HEK293 (cell line): Measurements from ENCODE around the gene DPF3.

Experiments used
- CTCF ChIA-PET: fragments of 350-600 bp; formaldehyde crosslinking; extraction: SDS; loops from one replicate; lab custom pipeline; 2021; ENCODE audit warnings: antibody characterized with exemption; lab: Yijun Ruan, JAX
- POLR2A ChIA-PET: fragments of 300-600 bp; formaldehyde crosslinking; extraction: SDS; loops from one replicate; lab custom pipeline; 2020; ENCODE audit warnings: antibody characterized with exemption, inconsistent platforms; lab: Yijun Ruan, JAX
- H3K27ac ChIP-seq: fragments of 200-500 bp; sonication (Bioruptor generic); 2 replicates; pipeline ENCODE4 v1.5.1; 2014; ENCODE audit warnings: low read depth, low read length, control low read depth, inconsistent platforms; ENCODE audit errors: extremely low read depth
- H3K36me3 ChIP-seq, 2 experiments: fragments of 200-500 bp in 1 of 2; sonication (Bioruptor generic) in 1 of 2; 1 replicate in 1 of 2; 2 replicates in 1 of 2; pipeline ENCODE4 v1.5.1; 2014 to 2017; ENCODE audit warnings: inconsistent platforms in 2 of 2, low read length in 2 of 2; ENCODE audit not compliant: control insufficient read depth in 2 of 2, insufficient read depth in 1 of 2
- H3K4me1 ChIP-seq: fragments of 200-500 bp; sonication (Bioruptor generic); 2 replicates; pipeline ENCODE4 v1.5.1; 2014; ENCODE audit warnings: mild to moderate bottlenecking, low read length, inconsistent platforms; ENCODE audit not compliant: control insufficient read depth, insufficient read depth
- H3K4me3 ChIP-seq: 2 replicates; pipeline ENCODE4 v1.5.1; 2011; ENCODE audit warnings: low read depth, mild to moderate bottlenecking, control low read depth, low read length, moderate library complexity
- H3K9me3 ChIP-seq: fragments of 200-500 bp; sonication (Bioruptor generic); 2 replicates; pipeline ENCODE4 v1.5.1; 2014; ENCODE audit warnings: low read depth, low read length, inconsistent platforms; ENCODE audit not compliant: control insufficient read depth, insufficient read depth
- EGR2 ChIP-seq: fragments of 450-650 bp; formaldehyde crosslinking; IDR thresholded peaks from 2 replicates; pipeline ENCODE4 v1.5.1; 2016; ENCODE audit warnings: low read depth, missing biosample characterization, missing genetic modification characterization
- ELK4 ChIP-seq: IDR thresholded peaks from 2 replicates; pipeline ENCODE4 v1.6.1; 2011; ENCODE audit warnings: mild to moderate bottlenecking, low read depth, low read length, borderline replicate concordance
- HOXC10 ChIP-seq: sonication (generic); formaldehyde crosslinking; IDR thresholded peaks from 2 replicates; pipeline ENCODE4 v1.8.1; 2023; ENCODE audit warnings: mild to moderate bottlenecking, missing genetic modification reagents
- IKZF3 ChIP-seq: fragments of 450-650 bp; IDR thresholded peaks from 2 replicates; pipeline ENCODE4 v1.5.0; 2018; ENCODE audit warnings: missing biosample characterization, mild to moderate bottlenecking, missing genetic modification characterization, moderate library complexity
- MEIS1 ChIP-seq: sonication (generic); formaldehyde crosslinking; IDR thresholded peaks from 2 replicates; pipeline ENCODE4 v1.8.1; 2022; ENCODE audit warnings: missing genetic modification reagents, mild to moderate bottlenecking, borderline replicate concordance
- PRDM6 ChIP-seq: fragments of 450-650 bp; formaldehyde crosslinking; IDR thresholded peaks from 2 replicates; pipeline ENCODE4 v1.5.1; 2017; ENCODE audit warnings: missing biosample characterization, missing genetic modification characterization
- SCRT2 ChIP-seq: fragments of 450-650 bp; formaldehyde crosslinking; IDR thresholded peaks from 2 replicates; pipeline ENCODE4 v1.5.1; 2016; ENCODE audit warnings: missing biosample characterization, missing genetic modification characterization
- ZBTB48 ChIP-seq: fragments of 450-650 bp; formaldehyde crosslinking; IDR thresholded peaks from 2 replicates; pipeline ENCODE4 v1.5.1; 2016; ENCODE audit warnings: missing biosample characterization, missing genetic modification characterization
- ZBTB6 ChIP-seq: fragments of 450-650 bp; formaldehyde crosslinking; IDR thresholded peaks from 2 replicates; pipeline ENCODE4 v1.5.1; 2017; ENCODE audit warnings: missing biosample characterization, missing genetic modification characterization
- ZFP69B ChIP-seq: fragments of 450-650 bp; formaldehyde crosslinking; IDR thresholded peaks from 2 replicates; pipeline ENCODE4 v1.5.1; 2016; ENCODE audit warnings: missing biosample characterization, missing genetic modification characterization
- ZNF10 ChIP-seq: fragments of 450-650 bp; formaldehyde crosslinking; IDR thresholded peaks from 2 replicates; pipeline ENCODE4 v1.5.1; 2017; ENCODE audit warnings: missing biosample characterization, missing genetic modification characterization
- ZNF2 ChIP-seq: fragments of 450-650 bp; formaldehyde crosslinking; IDR thresholded peaks from 2 replicates; pipeline ENCODE4 v1.5.1; 2016; ENCODE audit warnings: missing biosample characterization, missing genetic modification characterization
- ZNF324 ChIP-seq: fragments of 450-650 bp; formaldehyde crosslinking; IDR thresholded peaks from 2 replicates; pipeline ENCODE4 v1.5.1; 2016; ENCODE audit warnings: missing biosample characterization, missing genetic modification characterization
- ZNF335 ChIP-seq: fragments of 450-650 bp; formaldehyde crosslinking; conservative IDR thresholded peaks from 2 replicates; pipeline ENCODE4 v1.5.1; 2016; ENCODE audit warnings: missing biosample characterization, missing genetic modification characterization
- ZNF366 ChIP-seq: fragments of 450-650 bp; formaldehyde crosslinking; conservative IDR thresholded peaks from 2 replicates; pipeline ENCODE4 v1.5.1; 2016; ENCODE audit warnings: missing biosample characterization, missing genetic modification characterization
- ZNF398 ChIP-seq: fragments of 450-650 bp; formaldehyde crosslinking; IDR thresholded peaks from 2 replicates; pipeline ENCODE4 v1.5.1; 2017; ENCODE audit warnings: missing biosample characterization, missing genetic modification characterization
- ZNF404 ChIP-seq: fragments of 450-650 bp; formaldehyde crosslinking; IDR thresholded peaks from 2 replicates; pipeline ENCODE4 v1.5.1; 2017; ENCODE audit warnings: missing biosample characterization, missing genetic modification characterization
- ZNF449 ChIP-seq: fragments of 450-650 bp; formaldehyde crosslinking; IDR thresholded peaks from 2 replicates; pipeline ENCODE4 v1.5.1; 2017; ENCODE audit warnings: missing biosample characterization, mild to moderate bottlenecking, missing genetic modification characterization, moderate library complexity
- ZNF510 ChIP-seq: fragments of 450-650 bp; formaldehyde crosslinking; IDR thresholded peaks from 2 replicates; pipeline ENCODE4 v1.5.1; 2018; ENCODE audit warnings: mild to moderate bottlenecking, missing genetic modification characterization, missing biosample characterization; ENCODE audit not compliant: insufficient replicate concordance
- ZNF660 ChIP-seq: fragments of 450-650 bp; IDR thresholded peaks from 2 replicates; pipeline ENCODE4 v1.5.1; 2018; ENCODE audit warnings: missing biosample characterization, mild to moderate bottlenecking, missing genetic modification characterization
- ZNF701 ChIP-seq: fragments of 450-650 bp; formaldehyde crosslinking; IDR thresholded peaks from 2 replicates; pipeline ENCODE4 v1.5.1; 2016; ENCODE audit warnings: missing biosample characterization, missing genetic modification characterization
- ZNF791 ChIP-seq: fragments of 450-650 bp; formaldehyde crosslinking; IDR thresholded peaks from 2 replicates; pipeline ENCODE4 v1.5.1; 2016; ENCODE audit warnings: missing biosample characterization, missing genetic modification characterization
- ZNF792 ChIP-seq: fragments of 450-650 bp; formaldehyde crosslinking; IDR thresholded peaks from 2 replicates; pipeline ENCODE4 v1.5.1; 2016; ENCODE audit warnings: missing biosample characterization, missing genetic modification characterization

DPF3 gene

GRCh38 chr14:72839351-72839750 is 54.5 kb downstream of the DPF3 start (continued):
- TF ChIP-seq ZNF449, result no peak
- TF ChIP-seq IKZF3 (tag by site-specific recombination), result no peak
- TF ChIP-seq ZNF510 (tag by site-specific recombination), result no peak
- TF ChIP-seq ZNF2 (tag by site-specific recombination), result no peak

GRCh38 chr14:72836085-72836484 is 57.8 kb downstream of the DPF3 start:
- Histone ChIP-seq H3K4me3 (no peak overlapping the region), H3K9me3 (no peaks in the 10 kb centered on the region), H3K27ac (no peak overlapping the region), H3K36me3 (no peaks in the 10 kb centered on the region)
- POLR2A ChIA-PET, result no interaction called here
- TF ChIP-seq ZBTB6 (tag by site-specific recombination) (no peak), ZNF660 (no peak), ZNF366 (tag by site-specific recombination) (no peak), ZNF398 (tag by site-specific recombination) (no peak), ZNF701 (tag by site-specific recombination) (no peak), HOXC10 (no peak), MEIS1 (CRISPR knock-in tag) (no peak), ZBTB48 (tag by site-specific recombination) (no peak), ELK4 (no peak), ZNF324 (no peak), SCRT2 (tag by site-specific recombination) (no peak), ZNF792 (no peak), PRDM6 (tag by site-specific recombination) (no peak), ZNF791 (tag by site-specific recombination) (no peak), ZNF10 (tag by site-specific recombination) (no peak), ZFP69B (tag by site-specific recombination) (no peak), ZNF335 (tag by site-specific recombination) (no peak), ZNF404 (tag by site-specific recombination) (no peak), EGR2 (tag by site-specific recombination) (no peak)
- TF ChIP-seq, all 188 proteins: peak for 0
- CTCF ChIA-PET, result no interaction called here
- peaks cover 2% of the 10 kb centered on the region for H3K4me1 ChIP-seq
